ENCODE results near the gene DDX31. TPM values are rescaled to one million over a fixed set of nuclear protein-coding genes. Genes with fewer than 3 reads are reported as not detected.

Gene DDX31
- total RNA-seq, 2 experiments from 2014 or later, result 28.3 to 28.8 TPM

DNA sequence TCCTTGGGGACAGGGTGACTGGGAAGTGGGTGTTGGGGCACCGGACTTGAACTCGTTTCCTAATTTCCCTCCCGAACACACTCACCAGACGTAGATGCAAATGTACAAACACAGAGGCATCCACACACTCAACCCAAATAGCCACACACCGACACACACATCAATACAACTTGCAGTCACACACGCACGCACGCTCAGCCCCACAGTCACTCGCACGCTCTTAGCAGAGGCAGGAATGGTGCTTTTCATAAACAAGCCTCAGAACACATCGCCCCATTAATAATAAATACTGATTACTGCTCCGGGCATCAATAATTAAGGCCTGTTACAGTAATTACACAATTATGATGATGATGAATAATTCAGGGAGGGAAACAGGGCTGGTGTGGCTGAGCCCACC is 81.7 kb downstream of the DDX31 start:
- H3K36me3 ChIP-seq (ENCODE audit: insufficient read depth, low read length), result peaks cover 2% of the 10 kb centered on the region; the same call in 1 of the 2 replicates
- no peaks in the 10 kb centered on the region for H4K20me1 ChIP-seq (ENCODE audit: insufficient read depth, low read length)
- POLR2A ChIA-PET, result interaction anchor here (0.6 kb wide), 1 partner anchor 160 kb away, joined by 3 read pairs; no protein-coding TSS in a partner anchor
- CTCF ChIA-PET (ENCODE audit: unreplicated experiment), result no interaction called here
- no peaks in the 10 kb centered on the region for H3K9me3 ChIP-seq (ENCODE audit: low read length)
- H3K9me2 ChIP-seq (ENCODE audit: insufficient read depth, low read length), result no peaks in the 10 kb centered on the region
- no peaks in the 10 kb centered on the region for H3K79me2 ChIP-seq (ENCODE audit: insufficient read depth, low read depth, low read length)
- H3K27ac ChIP-seq (ENCODE audit: low read depth, low read length, poor library complexity, severe bottlenecking), result no peak overlapping the region
- H2AFZ ChIP-seq (ENCODE audit: low read length), result no peak overlapping the region
- no peaks in the 10 kb centered on the region for H3K4me1 ChIP-seq (ENCODE audit: insufficient read depth, low read length, poor library complexity, severe bottlenecking)
- TF ChIP-seq, protein P1, sequence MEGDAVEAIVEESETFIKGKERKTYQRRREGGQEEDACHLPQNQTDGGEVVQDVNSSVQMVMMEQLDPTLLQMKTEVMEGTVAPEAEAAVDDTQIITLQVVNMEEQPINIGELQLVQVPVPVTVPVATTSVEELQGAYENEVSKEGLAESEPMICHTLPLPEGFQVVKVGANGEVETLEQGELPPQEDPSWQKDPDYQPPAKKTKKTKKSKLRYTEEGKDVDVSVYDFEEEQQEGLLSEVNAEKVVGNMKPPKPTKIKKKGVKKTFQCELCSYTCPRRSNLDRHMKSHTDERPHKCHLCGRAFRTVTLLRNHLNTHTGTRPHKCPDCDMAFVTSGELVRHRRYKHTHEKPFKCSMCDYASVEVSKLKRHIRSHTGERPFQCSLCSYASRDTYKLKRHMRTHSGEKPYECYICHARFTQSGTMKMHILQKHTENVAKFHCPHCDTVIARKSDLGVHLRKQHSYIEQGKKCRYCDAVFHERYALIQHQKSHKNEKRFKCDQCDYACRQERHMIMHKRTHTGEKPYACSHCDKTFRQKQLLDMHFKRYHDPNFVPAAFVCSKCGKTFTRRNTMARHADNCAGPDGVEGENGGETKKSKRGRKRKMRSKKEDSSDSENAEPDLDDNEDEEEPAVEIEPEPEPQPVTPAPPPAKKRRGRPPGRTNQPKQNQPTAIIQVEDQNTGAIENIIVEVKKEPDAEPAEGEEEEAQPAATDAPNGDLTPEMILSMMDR (conservative IDR thresholded peaks at IDR 0.05; ENCODE audit: low read length), result no peak
- TF ChIP-seq EZH2phosphoT487 (IDR thresholded peaks at IDR 0.05; ENCODE audit: borderline replicate concordance, low read depth, low read length), result no peak
- H3K4me2 ChIP-seq (ENCODE audit: low read length), result no peak overlapping the region
- no TSS peak for BruUV-seq (replicated peaks)
- intact Hi-C loops (cut with micrococcal nuclease; ENCODE audit: unreplicated experiment), result no loop called here
- DNase-seq (ENCODE audit: low spot score), result no peak
- H3K4me3 ChIP-seq (ENCODE audit: low read depth, low read length, poor library complexity, severe bottlenecking), result no peak overlapping the region

DNA sequence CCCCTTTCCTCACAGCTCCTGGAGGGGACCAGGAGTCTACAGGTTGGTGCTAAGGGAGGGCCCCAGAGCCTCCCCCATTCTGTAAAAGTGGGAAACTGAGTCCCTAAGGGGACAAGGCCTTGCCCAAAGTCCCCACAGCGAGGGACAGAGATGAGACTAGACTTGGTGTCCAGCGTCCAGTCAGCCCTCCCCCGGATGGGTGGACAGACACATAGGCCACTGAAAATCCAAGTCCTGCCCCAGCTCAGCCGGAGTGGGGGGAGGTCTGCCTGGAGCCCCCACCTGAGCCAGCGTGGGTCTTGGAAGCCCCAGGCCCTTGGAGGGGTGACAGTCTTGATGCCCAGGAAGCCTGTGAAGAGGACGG is 82.2 kb downstream of the DDX31 start:
- ChIA-PET CTCF (ENCODE audit: unreplicated experiment) (no interaction called here), POLR2A (no interaction called here)
- intact Hi-C loops (cut with micrococcal nuclease; ENCODE audit: unreplicated experiment), result no loop called here
- Histone ChIP-seq H3K79me2 (ENCODE audit: insufficient read depth, low read depth, low read length) (no peaks in the 10 kb centered on the region), H3K4me1 (ENCODE audit: insufficient read depth, low read length, poor library complexity, severe bottlenecking) (no peaks in the 10 kb centered on the region), H2AFZ (ENCODE audit: low read length) (no peak overlapping the region), H3K4me2 (ENCODE audit: low read length) (no peak overlapping the region), H3K9me2 (ENCODE audit: insufficient read depth, low read length) (no peaks in the 10 kb centered on the region), H3K4me3 (ENCODE audit: low read depth, low read length, poor library complexity, severe bottlenecking) (no peak overlapping the region), H4K20me1 (ENCODE audit: insufficient read depth, low read length) (no peaks in the 10 kb centered on the region), H3K36me3 (ENCODE audit: insufficient read depth, low read length) (no peaks in the 10 kb centered on the region), H3K27ac (ENCODE audit: low read depth, low read length, poor library complexity, severe bottlenecking) (no peak overlapping the region), H3K9me3 (ENCODE audit: low read length) (no peaks in the 10 kb centered on the region)
- TF ChIP-seq, protein P1 (conservative IDR thresholded peaks at IDR 0.05; ENCODE audit: low read length), result no peak
- no peak for TF ChIP-seq EZH2phosphoT487 (IDR thresholded peaks at IDR 0.05; ENCODE audit: borderline replicate concordance, low read depth, low read length)
- no peak for DNase-seq (ENCODE audit: low spot score)
- no TSS peak for BruUV-seq (replicated peaks)

DNA sequence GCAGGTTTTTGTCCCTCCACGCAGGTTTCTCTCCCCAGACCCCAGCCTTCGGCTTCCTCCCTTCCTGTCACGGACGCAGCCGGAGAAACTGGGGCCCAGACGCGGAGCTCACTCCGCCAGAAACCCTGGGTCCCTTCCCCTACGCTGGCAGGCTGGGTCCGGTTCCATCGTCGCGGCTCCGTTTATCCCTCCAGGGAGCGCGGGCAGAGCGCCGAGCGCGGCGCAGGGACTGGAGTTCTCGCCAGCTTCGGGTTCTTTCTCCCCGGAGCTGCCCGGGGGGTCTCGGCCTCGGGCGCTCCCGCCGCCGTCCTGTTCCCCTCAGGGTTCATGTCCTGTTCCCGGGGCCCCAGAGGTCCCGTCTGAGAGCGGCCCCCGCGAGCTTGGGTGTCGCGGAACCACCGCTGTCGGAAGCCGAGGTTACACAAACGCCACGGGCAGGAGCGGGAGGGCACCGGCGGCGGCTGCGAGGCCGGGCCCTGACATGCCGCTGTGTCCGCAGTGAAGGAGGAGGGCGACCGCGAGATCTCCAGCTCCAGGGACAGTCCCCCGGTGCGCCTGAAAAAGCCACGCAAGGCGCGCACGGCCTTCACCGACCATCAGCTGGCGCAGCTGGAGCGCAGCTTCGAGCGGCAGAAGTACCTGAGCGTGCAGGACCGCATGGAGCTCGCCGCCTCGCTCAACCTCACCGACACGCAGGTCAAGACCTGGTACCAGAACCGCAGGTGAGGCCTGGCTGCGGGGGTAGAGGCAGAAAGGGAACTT is 82.8 kb downstream of the DDX31 start:
- TF ChIP-seq, protein P1 (conservative IDR thresholded peaks at IDR 0.05; ENCODE audit: low read length), result no peak
- CTCF ChIA-PET (ENCODE audit: unreplicated experiment), result no interaction called here
- Histone ChIP-seq H3K9me3 (ENCODE audit: low read length) (no peaks in the 10 kb centered on the region), H3K9me2 (ENCODE audit: insufficient read depth, low read length) (no peaks in the 10 kb centered on the region), H3K4me2 (ENCODE audit: low read length) (no peak overlapping the region), H3K27ac (ENCODE audit: low read depth, low read length, poor library complexity, severe bottlenecking) (no peak overlapping the region), H3K4me1 (ENCODE audit: insufficient read depth, low read length, poor library complexity, severe bottlenecking) (no peaks in the 10 kb centered on the region), H4K20me1 (ENCODE audit: insufficient read depth, low read length) (no peaks in the 10 kb centered on the region), H3K4me3 (ENCODE audit: low read depth, low read length, poor library complexity, severe bottlenecking) (no peak overlapping the region), H3K36me3 (ENCODE audit: insufficient read depth, low read length) (no peaks in the 10 kb centered on the region), H2AFZ (ENCODE audit: low read length) (no peak overlapping the region), H3K79me2 (ENCODE audit: insufficient read depth, low read depth, low read length) (no peaks in the 10 kb centered on the region)
- POLR2A ChIA-PET, result no interaction called here
- no peak for DNase-seq (ENCODE audit: low spot score)
- BruUV-seq (replicated peaks), result no TSS peak
- intact Hi-C loops (cut with micrococcal nuclease; ENCODE audit: unreplicated experiment), result no loop called here
